Subcutaneous adipose tissue (tissue), 4 donors: ENCODE data around the gene CBFA2T3. TPM values are rescaled to one million over a fixed set of nuclear protein-coding genes. Genes with fewer than 3 reads are reported as not detected.

Experiments used
- total RNA-seq, 4 donors: library from RNA; depleted of rRNA; stranded (reverse); fragments of >200 nt; gene quantifications; one replicate each; pipeline ENCODE4 v1.1.0, GENCODE V29; 2016
- TF ChIP-seq, protein P1 (sequence below): fragments of 450-650 bp; IDR thresholded peaks from one replicate; pipeline ENCODE4 v1.5.1; 2016; ENCODE audit warnings: low read depth, mild to moderate bottlenecking, control low read depth, antibody characterized with exemption, moderate library complexity

Gene CBFA2T3
- total RNA-seq, 4 donors from 2014 or later: 0.49 to 6.6 (median 1.1) TPM

DNA sequence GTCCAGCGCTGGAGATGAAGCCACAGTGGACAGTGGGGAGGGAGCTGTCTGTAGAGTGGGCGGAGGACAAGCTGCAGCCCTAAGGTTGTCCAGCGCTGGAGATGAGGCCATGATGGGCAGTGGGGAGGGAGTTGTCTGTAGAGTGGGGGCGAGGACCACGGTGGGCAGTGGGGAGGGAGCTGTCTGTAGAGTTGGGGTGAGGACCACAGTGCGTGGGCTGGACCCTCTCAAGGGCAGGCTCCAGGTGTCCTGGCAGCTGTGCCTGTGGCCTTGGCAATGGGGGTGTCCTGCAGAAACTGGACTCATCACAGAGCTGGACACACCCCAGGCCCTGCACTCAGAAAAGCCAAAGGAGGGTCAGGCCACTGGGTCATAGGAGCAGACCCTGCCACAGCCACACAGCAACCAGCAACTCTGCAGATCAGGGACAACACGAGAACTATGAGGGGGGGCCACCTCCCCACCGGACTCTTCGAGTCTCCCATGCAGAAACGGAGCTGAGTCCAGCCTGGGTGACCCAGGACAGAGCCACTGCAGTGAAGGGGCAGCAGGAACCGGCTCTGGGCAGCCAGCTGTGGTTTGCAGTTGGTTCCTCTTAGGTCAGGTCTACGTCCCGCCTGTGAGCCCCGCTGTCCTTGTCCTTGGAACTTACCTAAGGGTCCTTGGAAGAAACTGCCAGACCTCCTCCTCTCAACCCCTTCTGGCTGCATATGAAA, 33.4 kb upstream of the CBFA2T3 start:
- TF ChIP-seq, protein P1, sequence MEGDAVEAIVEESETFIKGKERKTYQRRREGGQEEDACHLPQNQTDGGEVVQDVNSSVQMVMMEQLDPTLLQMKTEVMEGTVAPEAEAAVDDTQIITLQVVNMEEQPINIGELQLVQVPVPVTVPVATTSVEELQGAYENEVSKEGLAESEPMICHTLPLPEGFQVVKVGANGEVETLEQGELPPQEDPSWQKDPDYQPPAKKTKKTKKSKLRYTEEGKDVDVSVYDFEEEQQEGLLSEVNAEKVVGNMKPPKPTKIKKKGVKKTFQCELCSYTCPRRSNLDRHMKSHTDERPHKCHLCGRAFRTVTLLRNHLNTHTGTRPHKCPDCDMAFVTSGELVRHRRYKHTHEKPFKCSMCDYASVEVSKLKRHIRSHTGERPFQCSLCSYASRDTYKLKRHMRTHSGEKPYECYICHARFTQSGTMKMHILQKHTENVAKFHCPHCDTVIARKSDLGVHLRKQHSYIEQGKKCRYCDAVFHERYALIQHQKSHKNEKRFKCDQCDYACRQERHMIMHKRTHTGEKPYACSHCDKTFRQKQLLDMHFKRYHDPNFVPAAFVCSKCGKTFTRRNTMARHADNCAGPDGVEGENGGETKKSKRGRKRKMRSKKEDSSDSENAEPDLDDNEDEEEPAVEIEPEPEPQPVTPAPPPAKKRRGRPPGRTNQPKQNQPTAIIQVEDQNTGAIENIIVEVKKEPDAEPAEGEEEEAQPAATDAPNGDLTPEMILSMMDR: no peak

DNA sequence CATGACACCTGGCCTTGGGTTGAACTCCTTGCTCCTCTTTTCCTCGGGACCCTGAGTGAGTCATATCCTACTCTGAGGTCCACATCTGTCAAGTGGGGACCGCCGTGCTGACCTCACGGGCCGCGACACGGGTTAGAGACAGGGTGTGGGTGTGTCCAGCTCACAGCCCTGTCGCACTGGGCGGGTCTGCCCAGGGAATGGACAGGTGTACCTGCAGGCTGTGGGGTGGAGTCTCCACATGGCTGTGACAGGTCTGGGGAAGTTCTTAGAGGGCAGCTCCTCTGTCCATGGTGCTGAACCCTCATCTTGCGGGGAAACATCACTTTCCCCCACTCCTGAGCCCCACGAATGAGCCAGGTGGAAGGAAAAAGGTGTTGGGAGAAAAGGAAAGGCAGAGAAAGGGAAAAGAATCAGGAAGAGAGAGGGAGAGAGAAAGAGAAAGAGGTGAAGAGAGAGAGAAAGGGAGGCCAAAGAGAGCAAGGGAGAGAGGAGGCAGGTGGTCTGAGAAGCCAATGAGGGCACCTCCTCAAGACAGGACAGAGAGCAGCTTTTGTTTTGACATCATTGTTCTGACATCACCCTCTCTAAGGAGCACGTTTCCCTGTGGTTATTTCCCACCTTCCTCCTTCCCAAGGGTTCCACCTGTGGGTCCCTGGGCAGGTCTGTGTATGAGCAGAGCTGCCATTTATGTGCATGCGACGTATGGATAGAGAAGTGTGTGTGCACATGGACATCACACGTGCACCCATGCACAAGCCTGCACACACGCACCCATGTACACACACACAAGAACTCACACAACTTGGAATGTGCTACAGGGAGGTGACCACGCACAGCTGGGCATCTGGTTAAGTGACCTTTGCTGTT, 32.6 kb upstream of the CBFA2T3 start:
- TF ChIP-seq, protein P1: no peak

DNA sequence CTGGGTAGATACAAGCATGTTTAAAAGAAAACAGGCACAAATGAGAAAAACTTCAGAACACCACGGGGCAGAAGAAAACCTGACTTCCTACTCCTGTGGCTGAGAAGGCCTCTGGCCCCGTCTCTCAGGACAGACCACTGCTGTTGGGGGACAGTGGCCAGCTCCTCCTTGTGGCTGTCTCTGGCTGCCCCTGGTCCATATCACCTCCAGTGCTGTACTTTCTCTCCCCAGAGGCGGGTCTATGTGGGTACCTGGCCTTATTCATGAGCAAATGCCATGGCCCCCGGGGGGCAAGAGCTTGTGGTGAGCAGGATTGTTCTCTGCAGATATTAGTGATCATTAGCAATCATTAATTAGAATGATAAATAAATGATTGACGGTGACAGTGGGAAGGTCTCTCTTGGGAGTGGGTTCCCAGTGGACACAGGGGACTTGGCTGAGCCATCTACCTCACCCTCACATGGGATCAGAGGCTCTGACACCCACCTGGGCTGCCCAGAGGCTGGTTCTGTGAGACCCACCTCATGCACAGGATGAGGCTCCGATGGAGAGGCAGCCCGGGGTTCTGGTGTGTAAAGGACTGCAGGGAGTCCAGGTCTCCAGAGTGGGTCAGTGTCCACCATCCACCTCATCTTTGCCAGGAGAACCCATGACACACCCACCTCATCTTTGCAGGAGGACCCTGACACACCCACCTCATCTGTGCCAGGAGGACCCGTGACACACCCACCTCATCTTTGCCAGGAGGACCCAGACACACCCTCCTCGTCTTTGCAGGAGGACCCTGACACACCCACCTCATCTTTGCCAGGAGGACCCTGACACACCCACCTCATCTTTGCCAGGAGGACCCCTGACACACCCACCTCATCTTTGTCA, 30.6 kb upstream of the CBFA2T3 start:
- TF ChIP-seq, protein P1: no peak

DNA sequence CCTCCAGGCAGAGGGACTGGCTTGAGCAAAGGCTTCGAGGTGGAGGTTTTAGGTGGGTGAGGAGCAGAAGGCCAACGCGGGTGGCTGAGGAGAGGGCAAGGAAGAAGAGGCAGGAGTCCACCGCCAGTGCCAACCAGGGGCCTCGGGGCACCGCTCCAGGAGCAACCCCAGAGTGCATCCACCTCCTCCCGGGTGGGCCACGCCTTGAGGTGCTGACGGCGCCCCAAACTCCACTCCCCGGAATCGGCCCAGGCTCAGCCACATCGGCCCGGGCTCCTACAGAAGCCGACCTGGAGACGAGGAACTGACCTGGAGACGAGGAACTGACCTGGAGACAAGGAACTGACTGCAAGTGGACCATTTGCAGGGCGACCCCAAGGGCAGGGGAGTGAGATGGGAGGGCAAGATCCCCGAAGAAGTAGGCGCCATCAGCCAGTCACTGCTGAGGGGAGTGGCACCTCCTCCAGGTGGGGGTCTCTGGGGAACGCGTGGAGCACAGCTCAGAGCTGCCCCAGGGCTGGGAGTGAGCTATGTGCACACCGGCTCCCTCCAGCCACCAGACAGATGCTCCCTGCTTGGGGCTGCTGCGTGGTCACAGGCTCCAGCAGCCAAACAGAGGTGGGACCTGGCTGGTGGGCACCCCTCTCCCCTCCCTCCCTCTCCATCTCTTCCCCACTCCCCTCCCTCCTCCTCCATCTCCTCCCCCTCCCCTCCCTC, 29.2 kb upstream of the CBFA2T3 start:
- TF ChIP-seq, protein P1: no peak

DNA sequence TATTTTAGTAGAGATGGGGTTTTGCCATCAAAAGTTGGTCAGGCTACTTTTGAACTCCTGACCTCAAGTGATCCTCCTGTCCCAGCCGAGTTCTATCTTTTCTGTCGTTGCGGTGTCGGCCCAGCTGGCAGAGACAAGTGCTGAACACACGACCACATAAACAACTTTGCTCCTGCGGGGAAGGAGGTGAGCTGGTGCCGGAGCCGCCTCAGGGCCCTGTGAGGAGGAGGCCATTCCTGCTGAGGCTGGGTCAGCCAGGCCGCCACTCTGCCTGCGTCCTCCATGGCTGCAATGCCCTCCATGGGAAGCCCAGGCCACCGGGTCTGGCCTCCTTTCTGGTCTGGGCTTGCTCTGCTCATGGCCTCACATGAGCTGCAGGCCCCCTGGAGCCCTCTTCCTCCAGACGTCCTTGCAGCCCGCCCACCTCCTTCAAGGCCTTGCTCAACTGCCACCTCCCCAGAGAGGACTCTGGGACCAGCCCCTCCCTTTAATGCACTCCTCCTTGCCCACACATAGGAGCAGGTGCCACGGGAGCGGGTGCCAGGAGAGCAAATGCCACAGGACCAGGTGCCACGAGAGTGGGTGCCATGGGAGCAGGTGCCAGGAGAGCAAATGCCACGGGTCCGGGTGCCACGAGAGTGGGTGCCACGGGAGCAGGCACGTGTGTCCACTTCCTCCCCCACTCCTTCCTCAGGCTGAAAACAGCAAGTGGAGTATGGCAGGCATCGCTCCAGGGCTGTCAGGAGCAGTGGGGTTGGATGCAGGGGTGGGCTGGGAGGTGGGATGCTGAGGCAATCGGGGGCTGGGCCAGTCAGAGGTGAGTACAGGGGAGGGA, 28.4 kb upstream of the CBFA2T3 start:
- TF ChIP-seq, protein P1: no peak

DNA sequence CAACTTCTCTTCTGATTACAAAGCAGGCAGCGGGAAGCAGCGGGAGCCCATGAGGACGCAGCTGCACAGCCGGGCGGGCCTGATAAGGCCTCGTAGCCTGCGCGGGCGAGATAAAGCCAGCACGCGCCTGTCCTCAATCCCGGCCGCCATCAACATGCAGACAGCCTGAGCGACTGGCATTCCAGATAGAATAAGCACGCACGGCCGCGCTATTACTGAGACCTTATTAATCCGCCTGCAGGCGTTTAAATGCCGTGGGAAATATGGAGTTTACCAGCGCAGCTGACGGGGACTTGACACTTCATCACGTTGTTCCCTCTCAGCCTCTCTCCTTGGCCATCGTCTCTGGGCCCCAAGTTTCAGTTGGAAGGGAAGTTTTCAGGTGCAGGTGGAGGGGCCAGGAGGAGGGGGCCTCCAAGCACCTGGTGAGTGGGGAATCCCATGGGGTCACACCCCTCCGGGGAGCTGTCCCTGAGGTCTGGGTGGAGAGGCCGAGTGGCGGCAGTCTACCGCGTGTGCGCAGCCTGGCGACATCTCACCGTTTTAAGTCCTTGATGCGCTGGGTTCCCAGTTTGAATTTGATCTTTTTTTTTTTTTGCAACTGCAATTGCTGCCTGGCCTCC, 27.3 kb upstream of the CBFA2T3 start:
- TF ChIP-seq, protein P1: no peak
